Measurements from ENCODE around the gene EDARADD.

GRCh38 chr1:236501093-236501492 lies 107.0 kb downstream of the EDARADD start:
- no peak for TF ChIP-seq CTCF (IDR thresholded peaks at IDR 0.05)
- no peak for TF ChIP-seq POLR2A (IDR thresholded peaks at IDR 0.05)
